HL-60 (cell line): ENCODE measurements around the gene SPATA46.

Experiments used
- POLR2AphosphoS5 ChIP-seq: IDR thresholded peaks from 2 replicates; pipeline ENCODE4 v1.6.1; 2012; ENCODE audit warnings: low read depth
- TF ChIP-seq, protein P1 (sequence below): IDR thresholded peaks from one replicate; pipeline ENCODE4 v1.5.1; 2011; ENCODE audit warnings: low read length, control low read depth, inconsistent platforms; ENCODE audit not compliant: insufficient read depth

DNA sequence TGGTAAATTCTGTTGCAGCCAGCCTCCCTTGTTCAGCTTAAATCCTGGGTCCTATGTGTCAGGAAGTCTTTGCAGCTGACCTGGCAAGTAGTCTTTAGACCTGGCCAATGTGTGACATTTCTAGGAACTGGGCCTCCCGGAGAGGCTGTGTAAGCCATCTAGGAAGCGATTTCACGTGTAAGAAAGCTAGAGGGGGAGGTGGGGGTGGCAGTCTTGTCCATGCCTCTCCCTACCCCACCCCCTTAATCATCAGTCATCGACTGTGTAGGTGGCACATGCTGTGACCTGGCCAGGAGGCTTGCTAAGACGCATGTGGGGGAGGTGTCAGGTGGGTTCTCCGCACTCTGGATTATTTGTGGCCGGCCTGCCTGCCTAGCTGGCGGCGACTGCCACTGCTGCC lies 13.3 kb upstream of the SPATA46 start:
- TF ChIP-seq, protein P1, sequence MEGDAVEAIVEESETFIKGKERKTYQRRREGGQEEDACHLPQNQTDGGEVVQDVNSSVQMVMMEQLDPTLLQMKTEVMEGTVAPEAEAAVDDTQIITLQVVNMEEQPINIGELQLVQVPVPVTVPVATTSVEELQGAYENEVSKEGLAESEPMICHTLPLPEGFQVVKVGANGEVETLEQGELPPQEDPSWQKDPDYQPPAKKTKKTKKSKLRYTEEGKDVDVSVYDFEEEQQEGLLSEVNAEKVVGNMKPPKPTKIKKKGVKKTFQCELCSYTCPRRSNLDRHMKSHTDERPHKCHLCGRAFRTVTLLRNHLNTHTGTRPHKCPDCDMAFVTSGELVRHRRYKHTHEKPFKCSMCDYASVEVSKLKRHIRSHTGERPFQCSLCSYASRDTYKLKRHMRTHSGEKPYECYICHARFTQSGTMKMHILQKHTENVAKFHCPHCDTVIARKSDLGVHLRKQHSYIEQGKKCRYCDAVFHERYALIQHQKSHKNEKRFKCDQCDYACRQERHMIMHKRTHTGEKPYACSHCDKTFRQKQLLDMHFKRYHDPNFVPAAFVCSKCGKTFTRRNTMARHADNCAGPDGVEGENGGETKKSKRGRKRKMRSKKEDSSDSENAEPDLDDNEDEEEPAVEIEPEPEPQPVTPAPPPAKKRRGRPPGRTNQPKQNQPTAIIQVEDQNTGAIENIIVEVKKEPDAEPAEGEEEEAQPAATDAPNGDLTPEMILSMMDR, result no peak
- TF ChIP-seq POLR2AphosphoS5, result no peak
